ENCODE measurements around the gene MRPL9. TPM values are rescaled to one million over a fixed set of nuclear protein-coding genes. Genes with fewer than 3 reads are reported as not detected.

Gene MRPL9
- total RNA-seq, 1 donor from 2014 or later, result 58.5 TPM

- TF ChIP-seq EZH2 (IDR thresholded peaks at IDR 0.05; ENCODE audit: insufficient read depth, low read length), result no peak
- TF ChIP-seq, protein P1, sequence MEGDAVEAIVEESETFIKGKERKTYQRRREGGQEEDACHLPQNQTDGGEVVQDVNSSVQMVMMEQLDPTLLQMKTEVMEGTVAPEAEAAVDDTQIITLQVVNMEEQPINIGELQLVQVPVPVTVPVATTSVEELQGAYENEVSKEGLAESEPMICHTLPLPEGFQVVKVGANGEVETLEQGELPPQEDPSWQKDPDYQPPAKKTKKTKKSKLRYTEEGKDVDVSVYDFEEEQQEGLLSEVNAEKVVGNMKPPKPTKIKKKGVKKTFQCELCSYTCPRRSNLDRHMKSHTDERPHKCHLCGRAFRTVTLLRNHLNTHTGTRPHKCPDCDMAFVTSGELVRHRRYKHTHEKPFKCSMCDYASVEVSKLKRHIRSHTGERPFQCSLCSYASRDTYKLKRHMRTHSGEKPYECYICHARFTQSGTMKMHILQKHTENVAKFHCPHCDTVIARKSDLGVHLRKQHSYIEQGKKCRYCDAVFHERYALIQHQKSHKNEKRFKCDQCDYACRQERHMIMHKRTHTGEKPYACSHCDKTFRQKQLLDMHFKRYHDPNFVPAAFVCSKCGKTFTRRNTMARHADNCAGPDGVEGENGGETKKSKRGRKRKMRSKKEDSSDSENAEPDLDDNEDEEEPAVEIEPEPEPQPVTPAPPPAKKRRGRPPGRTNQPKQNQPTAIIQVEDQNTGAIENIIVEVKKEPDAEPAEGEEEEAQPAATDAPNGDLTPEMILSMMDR (IDR thresholded peaks at IDR 0.05; ENCODE audit: insufficient read depth, low read depth, low read length), result no peak
- H2AFZ ChIP-seq (ENCODE audit: low read depth, low read length), result no peak overlapping the region
- no peak overlapping the region for H3K4me3 ChIP-seq (ENCODE audit: insufficient read depth, low read depth, low read length)
- H3K36me3 Mint-ChIP-seq (ENCODE audit: low read depth, unreplicated experiment), result peaks cover 10% of the 10 kb centered on the region
- H3K36me3 ChIP-seq (ENCODE audit: insufficient read depth, low read length), result no peaks in the 10 kb centered on the region
- H4K20me1 ChIP-seq (ENCODE audit: insufficient read depth, low read length), result no peaks in the 10 kb centered on the region
- DNase-seq (ENCODE audit: low read depth) (no peak), FAIRE-seq (no peak)
- H3K27ac ChIP-seq (ENCODE audit: low read depth, low read length), result no peak overlapping the region
- H3K9me3 ChIP-seq (ENCODE audit: insufficient read depth, low read depth, low read length), result no peaks in the 10 kb centered on the region
- peaks cover 78% of the 10 kb centered on the region for H3K27me3 ChIP-seq (ENCODE audit: insufficient read depth, low read length)
- H3K9me3 Mint-ChIP-seq (ENCODE audit: unreplicated experiment), result no peaks in the 10 kb centered on the region
- H3K4me1 ChIP-seq (ENCODE audit: insufficient read depth, low read length), result no peaks in the 10 kb centered on the region
- no peak overlapping the region for H3K4me2 ChIP-seq (ENCODE audit: low read length)
- H3K79me2 ChIP-seq (ENCODE audit: insufficient read depth, low read length), result no peaks in the 10 kb centered on the region
- H3K9ac ChIP-seq (ENCODE audit: low read length), result no peak overlapping the region
- H3K27ac Mint-ChIP-seq (ENCODE audit: unreplicated experiment), result no peak overlapping the region
- H3K4me3 Mint-ChIP-seq (ENCODE audit: unreplicated experiment), result no peak overlapping the region
- H3K4me1 Mint-ChIP-seq (ENCODE audit: low read depth, unreplicated experiment), result peaks cover 9% of the 10 kb centered on the region
- peaks cover 52% of the 10 kb centered on the region for H3K27me3 Mint-ChIP-seq (ENCODE audit: low read depth, unreplicated experiment)
Observed at GRCh38 chr1:151800830-151801229, 37.5 kb upstream of the MRPL9 start.

DNA sequence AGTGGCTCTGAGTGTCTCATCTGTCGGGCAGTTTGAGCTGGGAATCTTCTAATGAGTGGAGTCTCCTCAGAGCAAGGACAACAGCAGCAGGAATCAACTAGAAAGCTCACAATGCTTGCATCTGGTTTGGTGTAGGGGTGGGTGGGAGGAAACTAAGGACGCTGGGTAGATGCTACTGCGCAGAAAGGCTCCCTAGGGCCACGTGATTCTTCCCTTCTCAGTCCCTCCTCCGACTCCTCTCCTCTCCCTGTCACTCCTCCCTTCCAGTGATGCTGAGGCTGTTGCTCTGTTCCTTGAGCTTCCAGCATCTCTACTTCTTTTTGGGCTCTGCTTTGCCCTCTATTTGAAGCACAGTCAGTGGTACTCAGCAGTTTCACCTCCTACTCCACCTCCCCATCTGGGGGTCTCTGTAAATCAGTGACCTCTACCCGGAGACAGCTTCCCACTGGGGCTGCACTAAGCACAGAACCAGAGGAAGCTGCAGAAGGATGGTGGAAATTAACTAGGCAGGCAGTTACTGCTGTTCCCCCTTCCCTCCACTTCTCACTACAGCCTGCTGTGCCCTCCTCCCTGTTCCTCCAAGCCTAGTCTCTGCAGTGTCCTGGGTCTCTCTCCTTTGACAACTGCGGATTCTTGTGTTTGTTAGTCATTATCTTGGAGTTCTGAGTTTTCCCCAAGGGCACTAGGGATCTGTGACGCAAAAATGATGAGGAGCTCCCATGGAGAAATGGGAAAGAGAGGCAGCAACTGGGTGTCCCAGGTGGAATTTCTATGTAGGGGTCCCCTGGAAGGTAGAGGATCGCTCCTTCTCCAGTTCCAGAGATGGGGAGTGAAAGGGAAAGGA, 36.1 kb upstream of the MRPL9 start:
- DNase-seq (ENCODE audit: low read depth) (no peak), FAIRE-seq (no peak)
- peaks cover 10% of the 10 kb centered on the region for H3K36me3 Mint-ChIP-seq (ENCODE audit: low read depth, unreplicated experiment)
- H3K27ac Mint-ChIP-seq (ENCODE audit: unreplicated experiment), result no peak overlapping the region
- H3K27ac ChIP-seq (ENCODE audit: low read depth, low read length), result no peak overlapping the region
- H3K79me2 ChIP-seq (ENCODE audit: insufficient read depth, low read length), result no peaks in the 10 kb centered on the region
- no peaks in the 10 kb centered on the region for H3K36me3 ChIP-seq (ENCODE audit: insufficient read depth, low read length)
- no peaks in the 10 kb centered on the region for H3K9me3 ChIP-seq (ENCODE audit: insufficient read depth, low read depth, low read length)
- no peak overlapping the region for H3K4me2 ChIP-seq (ENCODE audit: low read length)
- H3K4me3 Mint-ChIP-seq (ENCODE audit: unreplicated experiment), result no peak overlapping the region
- H3K4me1 Mint-ChIP-seq (ENCODE audit: low read depth, unreplicated experiment), result peaks cover 13% of the 10 kb centered on the region
- H2AFZ ChIP-seq (ENCODE audit: low read depth, low read length), result no peak overlapping the region
- no peaks in the 10 kb centered on the region for H3K4me1 ChIP-seq (ENCODE audit: insufficient read depth, low read length)
- H4K20me1 ChIP-seq (ENCODE audit: insufficient read depth, low read length), result no peaks in the 10 kb centered on the region
- no peak overlapping the region for H3K9ac ChIP-seq (ENCODE audit: low read length)
- H3K27me3 Mint-ChIP-seq (ENCODE audit: low read depth, unreplicated experiment), result peaks cover 39% of the 10 kb centered on the region
- H3K27me3 ChIP-seq (ENCODE audit: insufficient read depth, low read length), result peaks cover 66% of the 10 kb centered on the region
- no peak overlapping the region for H3K4me3 ChIP-seq (ENCODE audit: insufficient read depth, low read depth, low read length)
- TF ChIP-seq, protein P1 (IDR thresholded peaks at IDR 0.05; ENCODE audit: insufficient read depth, low read depth, low read length), result no peak
- TF ChIP-seq EZH2 (IDR thresholded peaks at IDR 0.05; ENCODE audit: insufficient read depth, low read length), result no peak
- H3K9me3 Mint-ChIP-seq (ENCODE audit: unreplicated experiment), result no peaks in the 10 kb centered on the region

- Mint-ChIP-seq H3K9me3 (ENCODE audit: unreplicated experiment) (no peaks in the 10 kb centered on the region), H3K27me3 (ENCODE audit: low read depth, unreplicated experiment) (peaks cover 31% of the 10 kb centered on the region), H3K36me3 (ENCODE audit: low read depth, unreplicated experiment) (peaks cover 9% of the 10 kb centered on the region), H3K4me1 (ENCODE audit: low read depth, unreplicated experiment) (peaks cover 13% of the 10 kb centered on the region), H3K4me3 (ENCODE audit: unreplicated experiment) (no peak overlapping the region), H3K27ac (ENCODE audit: unreplicated experiment) (no peak overlapping the region)
- no peaks in the 10 kb centered on the region for H3K79me2 ChIP-seq (ENCODE audit: insufficient read depth, low read length)
- H3K9me3 ChIP-seq (ENCODE audit: insufficient read depth, low read depth, low read length), result no peaks in the 10 kb centered on the region
- no peak for TF ChIP-seq EZH2 (IDR thresholded peaks at IDR 0.05; ENCODE audit: insufficient read depth, low read length)
- TF ChIP-seq, protein P1 (IDR thresholded peaks at IDR 0.05; ENCODE audit: insufficient read depth, low read depth, low read length), result no peak
- H3K4me1 ChIP-seq (ENCODE audit: insufficient read depth, low read length), result no peaks in the 10 kb centered on the region
- H4K20me1 ChIP-seq (ENCODE audit: insufficient read depth, low read length), result no peaks in the 10 kb centered on the region
- H3K4me3 ChIP-seq (ENCODE audit: insufficient read depth, low read depth, low read length), result no peak overlapping the region
- H3K27ac ChIP-seq (ENCODE audit: low read depth, low read length), result no peak overlapping the region
- H3K4me2 ChIP-seq (ENCODE audit: low read length), result no peak overlapping the region
- no peak overlapping the region for H3K9ac ChIP-seq (ENCODE audit: low read length)
- H3K27me3 ChIP-seq (ENCODE audit: insufficient read depth, low read length), result peaks cover 58% of the 10 kb centered on the region
- no peak for FAIRE-seq
- no peak for DNase-seq (ENCODE audit: low read depth)
- H2AFZ ChIP-seq (ENCODE audit: low read depth, low read length), result no peak overlapping the region
- no peaks in the 10 kb centered on the region for H3K36me3 ChIP-seq (ENCODE audit: insufficient read depth, low read length)
Observed at GRCh38 chr1:151798571-151798970, 35.3 kb upstream of the MRPL9 start.

All from astrocyte (in vitro differentiated cells and primary cell).